ENCODE measurements around the gene GPR35. TPM values are rescaled to one million over a fixed set of nuclear protein-coding genes. Genes with fewer than 3 reads are reported as not detected.
"Not testable (repeated sequence)": the region's sequence is repeated elsewhere in the genome, so short reads cannot be mapped to it uniquely, and the experiment has no call there.

The GPR35 gene
- polyA plus RNA-seq, 3 donors from 2014 or later, result 0.89 to 1.6 TPM; not detected in 1

DNA sequence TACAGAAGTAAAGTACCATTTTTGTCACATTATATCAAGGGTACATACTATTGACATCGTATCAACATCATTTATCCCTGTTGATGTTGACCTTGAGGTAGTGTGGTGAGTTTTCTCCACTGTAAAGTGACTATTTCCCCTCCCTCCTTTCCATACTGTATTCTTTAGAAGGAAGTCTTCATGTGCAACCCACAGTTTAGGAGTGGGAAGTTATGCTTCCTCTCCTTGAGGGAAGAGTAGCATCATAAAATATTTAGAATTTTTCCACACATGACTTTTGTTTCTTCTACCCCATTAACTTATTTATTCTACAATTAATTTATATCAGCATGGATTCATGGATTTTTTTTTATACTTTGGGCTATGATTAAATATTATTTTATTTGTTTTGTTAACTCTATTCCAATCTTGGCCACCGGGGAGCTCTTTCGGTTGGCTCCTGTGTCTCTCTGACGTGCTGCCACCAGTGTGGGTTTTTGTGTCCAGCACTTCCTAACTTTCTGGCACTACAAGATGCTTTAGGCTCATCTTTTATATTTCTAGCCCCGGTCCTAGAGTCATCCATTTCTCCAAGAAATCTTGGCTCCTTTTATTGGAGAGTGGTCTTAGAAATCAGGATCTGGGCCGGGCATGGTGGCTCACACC is 38.4 kb downstream of the GPR35 start:
- Mint-ChIP-seq H3K9me3 (peaks cover 6 to 13% (median 9%) of the 10 kb centered on the region in 6 donors), H3K4me1 (no peaks in the 10 kb centered on the region), H3K4me3 (no peak overlapping the region), H3K27ac (no peak overlapping the region), H3K36me3 (peaks cover 4 to 8% (median 4%) of the 10 kb centered on the region in 3 donors), H3K27me3 (ENCODE audit: low read depth in 3 of 3) (peaks cover 12 to 16% (median 12%) of the 10 kb centered on the region in 3 donors)
- DNase-seq, result no peak

GRCh38 chr2:240664622-240665021 is 39.3 kb downstream of the GPR35 start:
- H3K27me3 Mint-ChIP-seq (ENCODE audit: low read depth in 3 of 3), result peaks cover 12 to 16% (median 14%) of the 10 kb centered on the region in 3 donors
- H3K36me3 Mint-ChIP-seq, result peaks cover 4 to 8% (median 4%) of the 10 kb centered on the region in 3 donors
- no peak overlapping the region for H3K27ac Mint-ChIP-seq
- peaks cover 6 to 13% (median 9%) of the 10 kb centered on the region in 6 donors for H3K9me3 Mint-ChIP-seq
- no peaks in the 10 kb centered on the region for H3K4me1 Mint-ChIP-seq
- DNase-seq, result no peak
- H3K4me3 Mint-ChIP-seq, result no peak overlapping the region

DNA sequence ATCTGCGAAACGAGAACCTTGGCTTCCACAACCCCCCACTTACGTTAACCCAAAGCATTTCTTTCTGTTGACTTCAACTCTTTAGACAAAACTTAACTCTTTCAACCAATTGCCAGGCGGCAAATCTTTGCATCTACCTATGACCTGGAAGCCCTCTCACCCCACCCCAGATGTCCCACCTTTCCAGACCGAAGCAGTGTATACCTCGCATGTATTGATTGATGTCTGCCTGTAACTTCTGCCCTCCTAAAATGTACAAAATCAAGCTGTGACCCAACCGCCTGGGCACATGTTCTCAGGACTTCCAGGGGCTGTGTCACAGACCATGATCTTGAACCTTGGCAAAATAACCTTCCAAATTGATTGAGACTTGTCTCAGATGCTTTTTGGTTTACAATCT is 45.1 kb downstream of the GPR35 start:
- Mint-ChIP-seq H3K27me3 (ENCODE audit: low read depth in 3 of 3) (peaks cover 14 to 16% (median 14%) of the 10 kb centered on the region in 3 donors), H3K4me1 (peaks cover 0 to 3% of the 10 kb centered on the region in 2 donors)

GRCh38 chr2:240670950-240671349 is 45.7 kb downstream of the GPR35 start:
- no peaks in the 10 kb centered on the region for H3K36me3 Mint-ChIP-seq
- no peak overlapping the region for H3K4me3 Mint-ChIP-seq
- peak overlapping the region in 1 of 6 donors; percentile 9 for H3K27ac Mint-ChIP-seq
- H3K4me1 Mint-ChIP-seq, result peaks cover 0 to 3% of the 10 kb centered on the region in 2 donors
- no peak for DNase-seq
- H3K9me3 Mint-ChIP-seq, result peaks cover 0 to 4% (median 0%) of the 10 kb centered on the region in 6 donors
- H3K27me3 Mint-ChIP-seq (ENCODE audit: low read depth in 3 of 3), result peaks cover 12 to 14% (median 14%) of the 10 kb centered on the region in 3 donors

More for the DNA sequence above, 45.1 kb downstream of the GPR35 start:
- Mint-ChIP-seq H3K27ac (peak overlapping the region in 1 of 6 donors; percentile 9), H3K9me3 (peaks cover 0 to 4% (median under 1%) of the 10 kb centered on the region in 6 donors), H3K36me3 (no peaks in the 10 kb centered on the region), H3K4me3 (no peak overlapping the region)
- no peak for DNase-seq

DNA sequence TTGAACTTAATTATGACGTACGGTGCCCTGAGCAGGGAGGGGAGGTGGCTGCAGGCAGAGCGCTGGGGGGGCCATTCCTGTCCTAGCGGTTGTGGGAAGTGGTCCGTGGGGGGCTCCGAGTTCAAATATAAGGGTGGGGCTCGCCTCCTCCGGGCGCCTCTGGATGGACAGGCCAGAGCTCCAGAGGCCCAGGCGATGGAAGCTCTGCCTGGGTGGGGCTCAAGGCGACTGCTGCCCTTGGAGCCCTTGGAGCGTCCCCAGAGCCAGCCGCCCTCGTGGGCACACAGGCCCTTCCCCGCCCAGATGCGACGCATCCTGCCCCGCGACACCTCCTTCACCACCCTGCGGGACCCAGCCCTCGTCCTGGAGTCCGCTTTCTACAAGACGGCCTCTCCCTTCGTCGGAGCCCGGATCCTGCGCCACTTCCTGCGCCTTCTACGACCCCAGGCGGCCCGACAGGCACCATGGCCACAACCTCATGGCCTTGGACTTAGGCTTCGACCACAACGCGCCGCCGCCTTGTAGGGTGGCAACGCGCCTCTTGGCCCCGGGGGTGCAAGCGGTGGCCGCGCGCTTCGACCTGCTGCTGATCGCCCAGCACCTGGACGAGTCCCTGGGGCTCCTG is 46.9 kb downstream of the GPR35 start:
- Mint-ChIP-seq H3K36me3 (no peaks in the 10 kb centered on the region), H3K27me3 (ENCODE audit: low read depth in 3 of 3) (peaks cover 7 to 11% (median 8%) of the 10 kb centered on the region in 3 donors), H3K4me1 (peaks cover 0 to 3% of the 10 kb centered on the region in 2 donors), H3K27ac (no peak overlapping the region), H3K9me3 (no peaks in the 10 kb centered on the region), H3K4me3 (no peak overlapping the region)
- no peak for DNase-seq

DNA sequence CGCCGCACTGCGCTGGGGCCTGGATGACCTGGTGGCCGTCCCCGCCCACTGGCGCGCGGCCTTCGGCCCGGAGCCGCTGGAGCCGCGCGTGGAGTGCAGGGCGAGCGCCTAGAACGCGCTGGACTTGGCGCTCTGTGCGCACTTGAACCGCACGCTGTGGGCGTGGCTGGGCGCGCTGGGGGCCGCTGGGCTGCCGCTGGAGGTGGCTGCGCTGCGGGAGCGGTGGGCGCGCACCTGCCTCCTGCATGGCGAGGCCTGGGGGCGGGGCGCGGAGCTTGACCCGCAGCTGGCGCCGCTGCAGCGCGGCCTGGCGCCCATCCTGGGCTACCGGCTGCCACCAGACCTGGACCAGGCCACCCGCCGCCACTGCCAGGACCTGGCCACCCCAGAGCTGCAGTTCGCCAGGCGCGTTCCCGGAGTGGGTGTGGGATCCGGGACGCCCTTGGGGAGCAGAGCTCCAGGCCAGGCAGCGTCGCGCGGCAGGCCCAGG is 47.5 kb downstream of the GPR35 start:
- H3K4me3 Mint-ChIP-seq, result no peak overlapping the region
- peaks cover 7 to 10% (median 8%) of the 10 kb centered on the region in 3 donors for H3K27me3 Mint-ChIP-seq (ENCODE audit: low read depth in 3 of 3)
- H3K9me3 Mint-ChIP-seq, result no peaks in the 10 kb centered on the region
- H3K4me1 Mint-ChIP-seq, result peaks cover 0 to 3% of the 10 kb centered on the region in 2 donors
- no peaks in the 10 kb centered on the region for H3K36me3 Mint-ChIP-seq
- DNase-seq, result peak in 1 of 3 donors; percentile 9
- H3K27ac Mint-ChIP-seq, result no peak overlapping the region

GRCh38 chr2:240674461-240675184 is 49.3 kb downstream of the GPR35 start:
- peak overlapping the region in 4 of 5 donors; percentile 15 to 56 (median 30) for H3K4me3 Mint-ChIP-seq
- peak in 1 of 3 donors; percentile 67 for DNase-seq
- not testable (repeated sequence) for H3K27me3 Mint-ChIP-seq (ENCODE audit: low read depth in 3 of 3); H3K36me3 Mint-ChIP-seq; H3K9me3 Mint-ChIP-seq; H3K4me1 Mint-ChIP-seq
- H3K27ac Mint-ChIP-seq, result peak overlapping the region in 1 of 6 donors; percentile 2

- not testable (repeated sequence) for H3K27ac Mint-ChIP-seq, H3K36me3 Mint-ChIP-seq, DNase-seq
Measured at GRCh38 chr2:240675345-240675744, 50.1 kb downstream of the GPR35 start.

DNA sequence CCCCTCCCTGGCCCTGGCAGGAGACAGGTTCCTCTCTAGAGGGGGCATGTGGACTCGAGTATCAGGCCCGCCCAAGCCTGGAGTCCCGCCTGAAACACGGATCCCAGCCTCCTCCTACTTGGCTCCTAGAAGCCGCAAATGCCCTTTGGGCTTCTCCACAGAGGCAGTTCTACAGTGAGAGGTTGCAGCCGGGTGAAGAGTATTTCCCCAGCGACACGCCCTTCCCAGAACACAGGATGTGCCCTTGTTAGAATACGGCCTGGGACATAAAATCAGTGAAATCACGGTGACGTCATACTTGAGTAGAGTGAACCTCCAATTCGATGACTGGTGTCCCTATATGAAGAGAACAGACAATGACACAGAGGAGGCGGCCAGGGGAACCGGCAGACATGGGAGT is 52.8 kb downstream of the GPR35 start:
- not testable (repeated sequence) for H3K9me3 Mint-ChIP-seq; H3K27me3 Mint-ChIP-seq (ENCODE audit: low read depth in 3 of 3); H3K36me3 Mint-ChIP-seq; DNase-seq; H3K27ac Mint-ChIP-seq; H3K4me1 Mint-ChIP-seq; H3K4me3 Mint-ChIP-seq

More at GRCh38 chr2:240675345-240675744, 50.1 kb downstream of the GPR35 start:
- not testable (repeated sequence) for H3K9me3 Mint-ChIP-seq; H3K4me1 Mint-ChIP-seq; H3K4me3 Mint-ChIP-seq; H3K27me3 Mint-ChIP-seq (ENCODE audit: low read depth in 3 of 3)

DNA sequence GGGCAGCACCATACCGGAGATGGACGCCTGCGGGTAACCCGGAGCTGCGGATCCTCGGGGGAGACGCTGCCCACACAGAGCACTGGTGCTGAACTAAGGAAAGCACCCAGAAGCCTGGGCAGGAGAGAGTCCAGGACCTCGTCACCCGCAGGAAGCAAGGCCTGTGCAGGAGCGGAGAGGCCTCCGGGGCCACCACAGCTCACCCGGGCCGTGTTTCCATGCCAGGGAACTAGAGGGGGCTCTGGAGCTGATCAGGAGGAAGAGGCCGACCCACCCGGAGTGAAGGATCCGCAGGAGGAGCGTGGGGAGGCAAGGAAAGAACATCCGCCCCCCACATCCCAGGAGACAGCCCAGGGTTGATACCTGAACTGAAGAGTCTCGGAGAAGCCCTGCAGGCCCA is 53.6 kb downstream of the GPR35 start:
- H3K27me3 Mint-ChIP-seq (ENCODE audit: low read depth in 3 of 3); H3K9me3 Mint-ChIP-seq; DNase-seq; H3K27ac Mint-ChIP-seq; H3K4me3 Mint-ChIP-seq; H3K36me3 Mint-ChIP-seq; H3K4me1 Mint-ChIP-seq: not testable (repeated sequence)

DNA sequence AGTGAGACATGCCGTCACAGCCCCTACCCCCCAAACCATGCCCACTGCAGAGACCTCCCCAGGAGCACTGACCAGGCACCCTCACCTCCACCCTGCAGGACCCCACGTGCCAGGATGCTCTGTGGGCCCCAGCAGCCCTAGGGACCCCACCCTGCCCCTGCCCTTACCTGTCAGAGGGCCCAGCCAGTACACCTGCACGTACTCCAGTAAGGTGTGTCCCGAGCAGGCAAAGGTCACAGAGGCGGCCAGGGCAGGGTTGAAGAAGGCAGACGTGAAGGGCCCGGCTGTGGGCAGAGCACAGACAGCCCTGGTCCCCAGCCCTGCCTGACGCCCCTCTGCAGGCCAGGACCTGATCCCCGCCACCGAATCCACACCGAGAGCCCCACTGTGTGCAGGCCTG is 54.9 kb downstream of the GPR35 start:
- H3K27me3 Mint-ChIP-seq (ENCODE audit: low read depth in 3 of 3); H3K27ac Mint-ChIP-seq; H3K36me3 Mint-ChIP-seq; DNase-seq; H3K9me3 Mint-ChIP-seq; H3K4me3 Mint-ChIP-seq: not testable (repeated sequence)
- peaks cover 0 to 11% of the 10 kb centered on the region in 2 donors for H3K4me1 Mint-ChIP-seq

Data from immature natural killer cell (primary cell).